Endothelial cell (in vitro differentiated cells): ENCODE results near the gene JAZF1. TPM values are rescaled to one million over a fixed set of nuclear protein-coding genes. Genes with fewer than 3 reads are reported as not detected.

Experiments used
- DNase-seq: peaks from one replicate; pipeline ENCODE4 v3.0.0; 2021; ENCODE audit warnings: low spot score
- H3K27ac Mint-ChIP-seq: one replicate; pipeline ENCODE4 v1.8.0; 2021; ENCODE audit warnings: mixed read lengths, inconsistent platforms; ENCODE audit not compliant: unreplicated experiment
- H3K27me3 Mint-ChIP-seq: one replicate; pipeline ENCODE4 v1.8.0; 2021; ENCODE audit warnings: mild to moderate bottlenecking, moderate library complexity, mixed read lengths, inconsistent platforms; ENCODE audit not compliant: unreplicated experiment
- H3K36me3 Mint-ChIP-seq: one replicate; pipeline ENCODE4 v1.8.0; 2021; ENCODE audit warnings: mild to moderate bottlenecking, low read depth, mixed read lengths, inconsistent platforms; ENCODE audit not compliant: unreplicated experiment
- H3K4me1 Mint-ChIP-seq: one replicate; pipeline ENCODE4 v1.8.0; 2021; ENCODE audit warnings: mild to moderate bottlenecking, mixed read lengths, inconsistent platforms; ENCODE audit not compliant: unreplicated experiment
- H3K4me3 Mint-ChIP-seq: one replicate; pipeline ENCODE4 v1.8.0; 2021; ENCODE audit warnings: mild to moderate bottlenecking, mixed read lengths, inconsistent platforms; ENCODE audit not compliant: unreplicated experiment
- H3K9me3 Mint-ChIP-seq: one replicate; pipeline ENCODE4 v1.8.0; 2021; ENCODE audit warnings: mixed read lengths, inconsistent platforms; ENCODE audit not compliant: unreplicated experiment
- CTCF ChIP-seq: fragments of 200-600 bp; sonication (generic); IDR thresholded peaks from one replicate; pipeline ENCODE4 v1.5.0; 2021; ENCODE audit warnings: antibody characterized with exemption; ENCODE audit not compliant: unreplicated experiment
- total RNA-seq: library from RNA; stranded (reverse); fragmentation: NEBNext Ultra II Directional; extraction: Animal tissue kit (Norgen Biotek cat#: 25700); gene quantifications from one replicate; pipeline ENCODE4 v1.2.1, GENCODE V29; 2021; ENCODE audit not compliant: unreplicated experiment

Gene JAZF1
- total RNA-seq, 1 donor from 2014 or later = 8.5 TPM

GRCh38 chr7:28149291-28150101, 31.1 kb downstream of the JAZF1 start:
- H3K36me3 Mint-ChIP-seq = no peaks in the 10 kb centered on the region
- no peaks in the 10 kb centered on the region for H3K9me3 Mint-ChIP-seq
- H3K4me3 Mint-ChIP-seq = no peak overlapping the region

GRCh38 chr7:28145931-28146330, 34.7 kb downstream of the JAZF1 start:
- no peak overlapping the region for H3K4me3 Mint-ChIP-seq
- no peak for DNase-seq
- H3K36me3 Mint-ChIP-seq = no peaks in the 10 kb centered on the region
- TF ChIP-seq CTCF = no peak
- no peak overlapping the region for H3K27ac Mint-ChIP-seq
- no peaks in the 10 kb centered on the region for H3K27me3 Mint-ChIP-seq
- H3K9me3 Mint-ChIP-seq = no peaks in the 10 kb centered on the region
- peaks cover 6% of the 10 kb centered on the region for H3K4me1 Mint-ChIP-seq

More at GRCh38 chr7:28149291-28150101, 31.1 kb downstream of the JAZF1 start:
- peaks cover 6% of the 10 kb centered on the region for H3K4me1 Mint-ChIP-seq
- no peak for DNase-seq
- no peaks in the 10 kb centered on the region for H3K27me3 Mint-ChIP-seq
- TF ChIP-seq CTCF = no peak
- no peak overlapping the region for H3K27ac Mint-ChIP-seq

GRCh38 chr7:28145090-28145626, 35.4 kb downstream of the JAZF1 start:
- H3K27ac Mint-ChIP-seq = no peak overlapping the region
- no peak for DNase-seq
- TF ChIP-seq CTCF = no peak
- H3K4me1 Mint-ChIP-seq = peaks cover 6% of the 10 kb centered on the region
- H3K27me3 Mint-ChIP-seq = no peaks in the 10 kb centered on the region
- H3K4me3 Mint-ChIP-seq = no peak overlapping the region
- H3K36me3 Mint-ChIP-seq = no peaks in the 10 kb centered on the region
- no peaks in the 10 kb centered on the region for H3K9me3 Mint-ChIP-seq

- peak; percentile 59 for DNase-seq
- H3K4me1 Mint-ChIP-seq = peaks cover 2% of the 10 kb centered on the region
- H3K9me3 Mint-ChIP-seq = no peaks in the 10 kb centered on the region
- no peaks in the 10 kb centered on the region for H3K27me3 Mint-ChIP-seq
- no peak overlapping the region for H3K4me3 Mint-ChIP-seq
- H3K27ac Mint-ChIP-seq = no peak overlapping the region
- no peaks in the 10 kb centered on the region for H3K36me3 Mint-ChIP-seq
- TF ChIP-seq CTCF = peak; percentile 34
Observed at GRCh38 chr7:28144266-28144665, 36.3 kb downstream of the JAZF1 start.

- Mint-ChIP-seq H3K36me3 (no peaks in the 10 kb centered on the region), H3K27ac (no peak overlapping the region), H3K4me3 (no peak overlapping the region), H3K4me1 (peaks cover 2% of the 10 kb centered on the region), H3K27me3 (no peaks in the 10 kb centered on the region), H3K9me3 (no peaks in the 10 kb centered on the region)
- no peak for TF ChIP-seq CTCF
- DNase-seq = no peak
Observed at GRCh38 chr7:28142650-28143049, 37.9 kb downstream of the JAZF1 start.
